NCI-H460 (cell line): ENCODE results near the gene PRKCZ. TPM values are rescaled to one million over a fixed set of nuclear protein-coding genes. Genes with fewer than 3 reads are reported as not detected.

ENCODE experiments used
- DNase-seq: peaks from one replicate; pipeline ENCODE4 v3.0.0-alpha.2; 2016; ENCODE audit warnings: low read depth; ENCODE audit errors: extremely low read depth
- total RNA-seq: library from RNA; depleted of rRNA; stranded (reverse); fragments of >200 nt; shearing (Covaris generic); gene quantifications from 2 replicates; pipeline ENCODE4 v1.2.3, GENCODE V29; 2014

PRKCZ gene
- total RNA-seq, 1 experiment from 2014 or later: 5.4 TPM

DNA sequence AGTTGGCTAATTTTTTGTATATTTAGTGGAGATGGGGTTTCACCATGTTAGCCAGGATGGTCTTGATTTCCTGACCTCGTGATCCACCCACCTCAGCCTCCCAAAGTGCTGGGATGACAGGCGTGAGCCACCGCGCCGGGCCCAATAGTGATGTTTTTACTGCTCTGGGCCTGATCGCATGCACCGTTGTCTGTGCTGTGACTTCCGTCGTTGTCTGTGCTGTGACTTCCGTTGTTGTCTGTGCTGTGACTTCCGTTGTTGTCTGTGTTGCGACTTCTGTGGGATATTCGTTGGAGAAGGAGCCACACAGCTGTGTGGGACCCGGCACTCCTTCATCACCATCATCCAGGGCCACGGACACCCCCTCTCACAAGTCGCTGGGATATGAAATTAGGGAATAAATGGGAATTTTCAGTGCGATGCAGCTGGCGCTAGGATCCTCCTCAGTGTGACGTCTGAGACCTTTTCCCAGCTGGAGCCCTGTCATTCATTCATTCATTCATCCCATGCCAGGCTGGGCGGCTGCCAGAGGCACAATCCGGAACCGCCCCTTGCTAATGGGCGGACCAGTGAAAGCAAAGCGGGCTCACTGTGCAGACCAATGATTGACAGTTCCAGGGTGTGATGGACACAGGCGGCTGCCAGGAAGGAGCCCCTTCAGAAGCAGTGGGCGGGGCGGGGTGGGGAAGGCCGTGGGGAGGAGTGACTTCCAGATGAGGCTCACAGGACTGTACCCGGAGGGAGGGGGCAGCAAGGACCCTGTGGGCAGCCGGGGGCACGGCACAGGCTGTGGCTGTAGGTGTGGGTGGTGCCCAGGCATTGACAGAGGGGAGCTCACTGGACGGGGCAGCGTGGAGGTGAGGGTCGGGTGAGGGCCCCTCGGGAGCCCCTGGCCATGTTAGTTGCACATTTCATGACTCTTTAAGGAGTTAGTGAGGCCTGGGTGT is 48.9 kb downstream of the PRKCZ start:
- no peak for DNase-seq

DNA sequence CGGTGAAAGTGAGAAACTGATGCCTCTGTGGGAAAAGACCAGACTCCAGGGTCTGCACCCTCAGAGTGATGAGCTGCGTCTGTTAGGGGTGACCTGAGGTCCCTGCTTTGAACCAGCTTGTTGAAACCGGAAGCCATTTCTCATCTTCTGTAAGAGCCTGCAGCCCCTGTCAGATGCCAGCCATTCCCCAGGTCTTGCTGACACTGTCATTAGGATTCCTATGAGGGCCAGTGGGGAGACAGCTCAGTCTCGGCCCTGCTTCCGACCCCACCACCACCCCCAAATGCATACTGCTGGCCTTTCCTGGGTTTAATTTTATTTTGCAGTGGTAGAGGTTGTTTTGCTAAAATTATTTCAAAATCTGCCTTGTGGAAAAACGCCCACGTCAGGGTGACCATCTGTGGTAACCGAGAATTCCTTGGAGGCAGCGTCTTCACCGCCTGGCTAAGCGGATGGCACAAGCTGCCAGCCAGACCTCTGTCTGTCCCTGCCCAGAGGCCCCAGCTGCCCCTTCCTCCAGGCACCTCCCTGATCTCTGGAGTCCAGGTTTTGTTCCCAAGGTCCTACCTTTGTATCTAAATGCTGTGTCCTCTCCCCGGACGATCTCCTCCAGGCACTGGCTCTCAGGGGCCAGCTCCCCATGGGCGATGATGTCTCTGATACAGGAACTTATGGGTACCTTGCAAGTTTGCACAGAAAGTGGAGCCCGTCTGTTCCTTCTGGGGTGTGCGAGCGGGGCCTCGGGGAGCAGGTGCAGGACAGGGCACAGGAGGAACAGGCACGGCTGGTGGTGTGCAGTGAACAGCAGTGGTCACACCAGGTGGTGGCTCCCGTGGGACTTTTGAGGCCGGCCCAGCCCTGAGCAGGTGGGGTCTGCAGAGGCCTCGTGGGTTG is 49.9 kb downstream of the PRKCZ start:
- DNase-seq: no peak

- no peak for DNase-seq
Measured at GRCh38 chr1:2100780-2101108, 50.5 kb downstream of the PRKCZ start.

GRCh38 chr1:2101531-2101930 is 51.3 kb downstream of the PRKCZ start:
- no peak for DNase-seq

DNA sequence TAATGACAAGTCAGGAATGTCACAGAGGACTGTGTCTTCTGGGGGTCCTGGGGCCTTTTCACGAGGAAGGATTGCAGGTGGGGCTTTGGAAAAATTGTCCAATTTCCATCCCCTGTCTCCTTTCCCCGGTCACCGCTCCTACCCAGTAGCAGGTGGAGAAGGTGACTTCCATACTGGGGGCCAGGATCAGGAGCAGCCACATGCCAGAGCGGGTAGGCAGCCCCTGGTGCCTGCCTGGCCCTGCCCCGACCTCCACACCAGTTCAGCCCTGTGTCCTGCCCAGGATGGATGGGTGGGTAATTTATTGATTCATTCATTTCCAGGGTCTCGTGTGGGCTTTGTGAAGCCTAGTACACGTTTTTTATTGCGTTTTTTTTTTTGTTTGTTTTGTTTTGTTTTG is 51.7 kb downstream of the PRKCZ start:
- DNase-seq: no peak

DNA sequence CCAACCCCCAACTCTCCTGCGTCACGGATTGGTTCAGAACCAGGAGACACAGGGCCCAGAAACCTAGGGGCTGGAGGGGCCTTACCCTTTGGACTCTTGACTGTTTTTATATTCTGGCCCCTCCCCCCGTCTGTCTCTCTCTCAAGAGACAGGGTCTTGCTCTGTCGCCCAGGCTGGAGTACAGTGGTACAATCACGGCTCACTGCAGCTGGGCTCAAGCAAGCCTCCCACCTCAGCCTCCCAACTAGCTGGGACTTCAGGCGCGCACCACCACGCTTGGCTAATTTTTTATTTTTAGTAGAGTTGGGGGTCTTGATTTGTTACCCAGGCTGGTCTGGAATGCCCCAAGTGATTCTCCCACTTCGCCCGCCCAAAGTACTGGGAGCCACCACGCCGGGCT is 52.5 kb downstream of the PRKCZ start:
- no peak for DNase-seq

DNA sequence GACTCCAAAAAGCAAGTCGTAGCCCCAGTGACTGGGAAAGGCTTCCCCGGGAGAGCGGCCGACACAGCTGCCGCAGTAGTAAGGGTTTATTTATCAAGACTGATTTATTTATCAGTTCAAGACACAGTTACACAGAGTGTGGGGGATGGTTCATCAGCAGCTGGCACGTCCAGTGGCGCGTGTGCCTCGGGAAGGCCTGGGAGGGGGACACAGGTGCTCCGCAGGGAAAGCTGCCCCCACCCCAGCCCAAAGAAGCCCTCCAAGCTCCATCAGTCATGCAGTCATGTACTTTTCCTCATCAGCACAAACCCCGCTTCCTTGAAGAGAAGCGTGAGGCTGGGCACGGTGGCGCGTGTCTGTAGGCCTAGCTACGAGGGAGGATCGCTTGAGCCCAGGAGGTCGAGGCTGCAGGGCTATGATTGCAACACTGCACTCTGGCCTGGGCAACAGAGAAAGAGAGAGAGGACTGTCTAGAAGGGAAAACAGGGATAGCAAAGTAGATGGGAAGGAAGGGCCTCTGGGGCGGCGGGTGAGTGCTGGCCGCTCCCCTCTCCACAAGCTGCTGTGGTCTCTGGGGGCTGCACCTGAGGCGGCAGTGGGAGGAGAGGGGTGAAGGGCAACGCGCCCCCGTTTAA is 53.2 kb downstream of the PRKCZ start:
- DNase-seq: no peak

DNA sequence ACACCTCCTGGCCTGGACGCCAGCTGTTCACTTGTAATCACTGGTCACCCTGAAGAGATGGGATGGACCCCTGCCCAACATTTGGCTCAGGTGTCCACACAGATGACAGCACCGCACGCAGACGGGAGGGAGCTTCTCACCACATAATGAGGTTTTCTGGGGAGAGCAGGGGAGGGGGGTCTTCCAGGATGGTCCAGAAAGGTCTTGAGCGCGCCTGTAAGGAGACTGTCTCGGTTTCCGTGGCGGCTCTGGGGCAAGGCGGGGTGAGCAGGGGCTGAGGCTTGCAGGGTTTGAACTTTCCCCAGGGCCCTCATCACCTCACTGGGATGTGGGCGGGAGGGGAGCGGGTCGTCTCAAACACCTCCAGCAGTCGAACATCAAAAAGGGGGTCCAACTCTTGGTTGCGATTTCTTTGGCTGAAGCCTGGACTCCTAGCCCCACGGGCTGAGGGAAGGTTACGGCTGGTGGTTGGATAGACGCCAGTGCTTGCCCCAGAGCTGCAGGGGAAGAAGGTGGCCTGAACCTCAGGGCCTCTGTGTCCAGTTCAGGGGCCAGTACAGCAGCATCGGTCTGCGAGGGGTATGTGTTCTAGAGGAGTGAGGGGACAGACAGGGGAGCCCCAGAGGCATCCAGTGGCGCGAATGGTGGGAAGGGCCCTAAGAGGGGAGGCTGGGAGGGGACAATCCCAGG is 53.8 kb downstream of the PRKCZ start:
- no peak for DNase-seq

GRCh38 chr1:2104621-2105427 is 54.6 kb downstream of the PRKCZ start:
- no peak for DNase-seq

- DNase-seq: no peak
Measured at GRCh38 chr1:2105781-2106524, 55.7 kb downstream of the PRKCZ start.

GRCh38 chr1:2106659-2107405 is 56.6 kb downstream of the PRKCZ start:
- DNase-seq: no peak

DNA sequence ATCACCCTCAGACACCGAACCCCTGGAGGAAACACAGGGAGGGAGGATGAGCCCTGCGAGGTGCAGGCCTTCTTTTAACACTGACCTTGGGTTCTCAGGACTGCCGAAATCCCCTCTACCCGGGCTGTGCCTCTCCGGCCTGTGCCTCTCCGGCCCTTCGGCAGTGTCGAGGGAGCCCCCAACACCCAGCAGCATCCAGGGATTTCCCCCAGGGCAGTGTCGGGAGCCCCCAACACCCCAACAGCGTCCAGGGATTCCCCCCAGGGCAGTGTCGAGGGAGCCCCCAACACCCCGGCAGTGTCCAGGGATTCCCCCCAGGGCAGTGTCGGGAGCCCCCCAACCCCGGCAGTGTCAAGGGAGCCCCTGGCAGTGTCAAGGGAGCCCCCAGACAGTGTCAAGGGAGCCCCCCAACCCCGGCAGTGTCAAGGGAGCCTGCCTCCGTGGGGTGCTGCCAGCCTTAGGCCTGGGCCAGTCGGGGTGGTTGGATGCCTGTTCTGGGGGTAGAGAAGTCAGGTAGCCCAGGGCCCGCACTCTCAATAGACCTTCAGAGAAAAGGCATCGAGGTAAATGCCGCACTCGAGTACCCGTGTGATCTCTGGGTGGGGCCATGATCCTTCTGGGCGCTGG is 57.5 kb downstream of the PRKCZ start:
- DNase-seq: no peak

GRCh38 chr1:2108213-2108876 is 58.1 kb downstream of the PRKCZ start:
- no peak for DNase-seq

GRCh38 chr1:2108877-2109580 is 58.8 kb downstream of the PRKCZ start:
- no peak for DNase-seq

DNA sequence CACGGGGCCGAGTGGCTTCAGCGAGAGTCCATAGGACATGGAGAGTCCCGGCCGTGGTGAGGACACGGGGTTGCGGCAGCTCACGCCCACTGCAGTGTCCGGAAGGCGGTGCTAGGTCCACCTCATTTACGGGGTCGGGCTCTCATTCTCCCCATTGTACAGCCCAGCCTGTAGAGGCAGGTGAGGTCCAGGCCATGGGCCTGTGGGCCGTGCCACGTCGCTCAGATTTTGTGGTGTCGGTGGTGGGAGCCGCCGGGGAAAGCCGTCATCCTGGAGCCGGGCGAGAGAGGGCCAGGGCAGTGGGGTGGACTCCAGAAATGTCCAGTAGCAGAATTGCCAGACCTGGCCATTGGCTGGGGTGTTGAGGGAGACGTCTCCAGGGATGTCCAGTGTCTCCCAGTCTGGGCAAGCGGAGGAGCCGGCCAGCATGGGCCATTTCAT is 59.4 kb downstream of the PRKCZ start:
- DNase-seq: no peak

DNA sequence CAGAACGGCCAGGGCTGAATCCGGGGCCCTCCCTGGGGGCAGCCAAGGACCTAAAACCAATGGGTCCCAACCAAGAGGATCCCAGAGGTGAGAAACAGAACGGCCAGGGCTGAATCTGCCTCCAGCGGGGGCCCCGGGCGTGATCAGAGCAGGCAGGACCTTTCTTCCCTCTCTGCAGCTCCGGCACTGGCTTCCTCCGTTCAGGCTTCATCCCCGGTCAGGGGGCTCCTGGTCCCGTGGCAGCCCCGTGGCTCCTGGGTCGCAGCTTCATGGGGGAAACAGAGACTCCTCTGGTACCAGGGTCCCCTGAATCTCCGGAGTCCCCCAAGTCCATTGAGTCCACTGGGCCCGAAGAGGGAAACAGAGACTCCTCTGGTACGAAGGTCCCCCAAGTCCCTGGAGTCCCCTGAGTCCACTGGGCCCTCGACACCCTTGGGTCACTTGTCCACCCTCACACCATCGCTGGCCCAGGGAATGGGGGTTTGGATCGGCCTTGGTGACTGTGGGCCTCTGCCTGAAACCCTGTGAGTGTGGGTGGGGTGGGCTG is 60.1 kb downstream of the PRKCZ start:
- no peak for DNase-seq
